Measurements from ENCODE around the gene VPS26C.
A peak's percentile ranks its signal among the peaks of the same experiment; 100 is the strongest.
"Not testable (repeated sequence)": the region's sequence is repeated elsewhere in the genome, so short reads cannot be mapped to it uniquely, and the experiment has no call there.

VPS26C gene

DNA sequence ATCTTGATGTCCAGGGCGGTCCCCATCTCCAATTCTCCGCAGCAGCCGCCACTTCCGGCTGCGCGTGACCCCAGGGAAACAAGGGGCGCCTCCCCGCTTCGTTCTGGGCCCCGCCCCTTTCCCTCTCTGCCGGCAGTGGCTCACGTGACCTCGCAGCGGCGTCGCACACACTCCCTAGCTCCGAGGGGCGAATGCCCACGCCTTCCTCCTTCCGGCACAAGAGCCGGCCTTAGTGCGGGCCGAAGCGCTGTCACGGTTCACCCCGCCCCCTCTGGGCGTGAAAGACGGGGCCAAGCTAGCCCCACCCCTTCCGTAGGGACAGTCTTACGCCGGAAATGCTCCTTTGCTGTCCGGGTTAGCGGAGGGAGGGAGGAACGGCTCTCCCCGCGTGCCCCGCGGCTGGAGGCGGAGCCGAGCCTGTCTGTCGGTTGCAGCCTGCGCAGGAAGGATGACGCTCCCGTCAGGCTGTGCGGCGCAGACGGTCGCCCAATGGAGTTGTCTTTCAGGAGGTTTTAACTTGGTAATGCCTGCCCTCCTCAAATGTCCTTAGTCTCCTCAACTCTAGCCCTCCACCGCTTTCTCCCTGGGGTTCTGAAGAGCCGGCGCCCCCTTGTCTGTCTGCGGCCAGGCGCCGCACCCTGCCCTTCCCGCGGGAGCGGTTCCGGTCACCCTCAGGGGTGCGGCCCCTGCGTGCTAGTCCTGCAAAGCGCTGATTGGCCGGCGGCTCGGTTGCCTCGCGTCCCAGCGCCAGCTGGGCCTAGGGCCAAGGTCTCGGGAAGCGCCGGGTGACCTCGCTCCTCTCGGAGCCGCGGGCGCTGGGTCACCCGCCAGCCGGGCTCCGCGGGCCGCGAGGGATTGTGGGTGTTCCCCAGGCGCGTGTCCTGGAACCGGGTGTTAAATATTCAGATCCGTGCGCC is at the start of gene VPS26C:
TSS of gene VPS26C (minus strand) at position 66 of the 917 bp plus-strand sequence. CDS start at position 26, 40 bp downstream.
- peak; percentile 95 for DNase-seq (ENCODE audit: low read depth)

DNA sequence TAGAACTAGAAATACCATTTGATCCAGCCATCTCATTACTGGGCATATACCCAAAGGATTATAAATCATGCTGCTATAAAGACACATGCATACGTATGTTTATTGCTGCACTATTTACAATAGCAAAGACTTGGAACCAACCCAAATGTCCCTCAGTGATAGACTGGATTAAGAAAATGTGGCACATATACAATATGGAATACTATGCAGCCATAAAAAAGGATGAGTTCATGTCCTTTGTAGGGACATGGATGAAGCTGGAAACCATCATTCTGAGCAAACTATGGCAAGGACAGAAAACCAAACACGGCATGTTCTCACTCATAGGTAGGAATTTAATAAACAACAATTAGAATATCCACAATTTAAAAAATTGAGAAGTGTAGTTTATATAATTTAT is 48.9 kb upstream of the VPS26C start:
- DNase-seq (ENCODE audit: low read depth): not testable (repeated sequence)

DNA sequence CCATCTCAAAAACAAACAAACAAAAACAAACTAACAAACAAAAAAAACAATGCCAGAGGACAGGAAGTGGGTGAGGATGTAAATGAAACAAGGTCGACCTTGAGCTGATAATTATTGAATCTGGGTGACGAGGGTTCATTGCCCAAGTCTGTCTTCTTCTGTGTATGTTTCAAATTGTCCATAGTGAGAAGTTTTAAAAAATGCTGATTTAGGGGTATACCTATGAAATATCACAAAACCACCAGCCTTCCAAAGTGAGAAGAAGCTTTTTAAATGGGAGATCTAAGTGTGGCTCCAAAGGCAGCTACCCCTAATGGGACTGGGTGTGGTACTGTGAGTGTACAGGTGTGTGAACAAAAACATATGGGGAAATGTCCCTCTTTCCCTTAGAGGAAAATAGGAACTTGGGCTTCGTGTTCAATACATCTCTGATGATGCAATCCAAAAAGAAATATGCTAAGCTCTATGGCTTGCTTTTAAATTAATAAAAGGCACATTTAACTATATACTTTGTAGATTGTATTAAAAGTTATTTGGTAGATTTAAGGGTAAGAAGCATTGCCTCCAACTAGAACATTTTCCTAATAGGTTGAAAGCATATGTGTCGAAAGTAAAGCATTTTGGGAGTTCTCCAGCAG is 33.1 kb upstream of the VPS26C start:
- DNase-seq (ENCODE audit: low read depth): no peak

DNA sequence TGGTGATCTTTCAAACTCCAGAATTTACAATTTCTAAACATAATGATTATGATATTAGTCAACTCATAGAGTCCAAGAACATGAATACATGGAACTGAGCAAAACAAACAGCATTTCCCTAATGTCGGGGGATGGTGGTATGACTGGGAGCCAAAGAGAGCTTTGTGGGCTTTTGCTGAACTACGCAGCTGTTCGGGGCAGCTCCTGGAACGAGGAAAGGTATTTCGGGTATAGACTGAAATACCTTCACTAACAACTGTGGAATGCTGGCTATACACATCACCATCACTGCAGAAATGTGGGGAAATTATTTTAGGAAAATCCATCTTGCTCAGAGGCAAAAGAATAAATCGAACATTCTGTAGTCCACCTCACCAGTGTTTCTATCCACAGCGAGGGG is 30.2 kb upstream of the VPS26C start:
- no peak for DNase-seq (ENCODE audit: low read depth)

DNA sequence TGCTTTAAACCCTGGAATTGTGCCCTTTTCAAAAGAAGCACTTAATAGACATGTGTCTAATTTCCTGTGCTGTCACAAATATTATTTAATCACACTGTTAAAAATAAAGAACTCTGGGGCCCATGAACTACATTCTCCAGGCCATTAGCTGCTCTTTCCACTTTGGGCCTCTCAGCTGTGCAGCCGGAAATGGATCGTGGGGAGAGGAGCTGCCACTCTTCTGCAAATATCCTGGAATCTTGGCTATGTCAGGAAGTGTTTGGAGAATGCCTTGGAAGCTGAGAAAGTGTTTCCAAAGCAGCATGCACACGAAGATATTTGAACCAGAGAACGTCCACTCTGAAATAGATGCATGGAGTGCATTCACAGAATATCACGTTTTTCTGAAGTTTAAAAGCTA is 27.5 kb upstream of the VPS26C start:
- DNase-seq (ENCODE audit: low read depth): no peak

DNA sequence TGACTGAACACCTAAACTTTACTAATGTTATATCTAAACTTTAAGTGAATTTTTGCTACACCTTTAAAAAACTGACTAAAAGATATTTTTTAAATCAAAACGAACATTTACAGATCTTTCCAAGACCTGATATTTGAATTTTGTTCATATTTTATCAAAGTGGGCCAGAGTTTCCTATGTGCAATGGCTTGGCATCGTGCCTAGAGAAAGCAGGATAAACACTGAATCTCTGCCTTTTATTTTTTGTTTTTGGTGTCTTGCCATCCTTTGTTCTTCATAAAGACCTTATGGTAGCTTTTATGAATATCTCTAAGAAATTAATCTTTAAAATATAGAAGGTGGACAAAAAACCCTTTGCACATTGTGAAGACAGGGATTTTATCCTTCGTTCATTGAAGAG is 25.8 kb upstream of the VPS26C start:
- DNase-seq (ENCODE audit: low read depth): no peak

DNA sequence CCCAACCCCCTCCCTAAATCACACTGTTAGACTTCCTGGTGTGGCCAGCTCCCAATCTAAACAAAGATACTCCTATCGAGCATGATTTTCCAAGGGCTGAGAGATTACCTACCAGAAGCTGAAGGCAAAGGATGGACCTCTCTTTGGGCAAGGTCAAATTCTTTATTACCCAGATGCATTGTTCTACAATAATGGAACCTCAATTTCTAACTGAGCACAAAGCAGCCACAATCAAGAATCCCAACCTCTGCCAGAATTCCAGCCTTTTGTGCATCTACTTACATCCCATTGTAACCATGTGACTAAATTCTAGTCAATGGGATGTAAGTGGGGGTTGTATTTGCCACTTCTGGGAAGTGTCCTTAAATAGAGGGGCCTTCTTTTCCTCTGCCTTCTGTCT is 24.9 kb upstream of the VPS26C start:
- DNase-seq (ENCODE audit: low read depth): no peak

DNA sequence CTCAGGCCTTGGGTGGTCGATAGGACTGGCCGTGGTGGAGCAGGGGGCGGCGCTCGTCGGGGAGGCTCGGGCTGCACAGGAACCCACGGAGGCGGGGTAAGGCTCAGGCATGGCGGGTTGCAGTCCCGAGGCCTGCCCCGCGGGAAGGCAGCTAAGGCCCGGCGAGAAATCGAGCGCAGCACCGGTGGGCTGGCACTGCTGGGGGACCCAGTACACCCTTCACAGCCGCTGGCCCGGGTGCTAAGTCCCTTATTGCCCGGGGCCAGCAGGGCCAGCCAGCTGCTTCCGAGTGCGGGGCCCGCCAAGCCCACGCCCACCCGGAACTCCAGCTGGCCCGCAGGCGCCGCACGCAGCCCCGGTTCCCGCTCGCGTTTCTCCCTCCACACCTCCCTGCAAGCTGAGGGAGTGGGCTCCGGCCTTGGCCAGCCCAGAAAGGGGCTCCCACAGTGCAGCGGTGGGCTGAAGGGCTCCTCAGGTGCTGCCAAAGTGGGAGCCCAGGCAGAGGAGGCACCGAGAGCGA is 16.1 kb upstream of the VPS26C start:
- DNase-seq (ENCODE audit: low read depth): not testable (repeated sequence)

DNA sequence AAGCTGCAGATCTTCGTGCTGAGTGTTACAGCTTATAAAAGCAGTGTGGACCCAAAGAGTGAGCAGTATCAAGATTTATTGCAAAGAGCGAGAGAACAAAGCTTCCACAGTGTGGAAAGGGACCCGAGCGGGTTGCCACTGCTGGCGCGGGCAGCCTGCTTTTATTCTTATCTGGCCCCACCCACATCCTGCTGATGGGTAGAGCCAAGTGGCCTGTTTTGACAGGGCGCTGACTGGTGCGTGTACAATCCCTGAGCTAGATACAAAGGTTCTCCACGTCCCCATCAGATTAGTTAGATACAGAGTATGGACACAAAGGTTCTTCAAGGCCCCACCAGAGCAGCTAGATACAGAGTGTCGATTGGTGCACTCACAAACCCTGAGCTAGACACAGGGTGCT is 15.5 kb upstream of the VPS26C start:
- not testable (repeated sequence) for DNase-seq (ENCODE audit: low read depth)

DNA sequence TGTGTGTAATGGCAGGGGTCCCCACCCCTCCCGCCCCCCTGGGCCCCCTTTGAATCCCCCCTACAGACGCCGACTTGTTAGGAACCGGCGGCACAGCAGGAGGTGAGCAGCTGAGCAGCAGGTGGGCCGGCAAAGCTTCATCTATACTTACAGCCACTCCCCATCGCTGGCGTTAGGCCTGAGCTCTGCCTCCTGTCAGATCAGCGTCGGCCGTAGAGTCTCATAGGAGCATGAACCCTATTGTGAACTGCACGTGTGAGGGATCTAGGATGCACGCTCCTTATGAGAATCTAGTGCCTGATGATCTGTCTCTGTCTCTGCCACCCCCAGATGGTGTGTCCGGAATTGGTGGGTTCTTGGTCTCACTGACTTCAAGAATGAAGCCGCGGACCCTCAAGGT is 14.9 kb upstream of the VPS26C start:
- DNase-seq (ENCODE audit: low read depth): no peak

DNA sequence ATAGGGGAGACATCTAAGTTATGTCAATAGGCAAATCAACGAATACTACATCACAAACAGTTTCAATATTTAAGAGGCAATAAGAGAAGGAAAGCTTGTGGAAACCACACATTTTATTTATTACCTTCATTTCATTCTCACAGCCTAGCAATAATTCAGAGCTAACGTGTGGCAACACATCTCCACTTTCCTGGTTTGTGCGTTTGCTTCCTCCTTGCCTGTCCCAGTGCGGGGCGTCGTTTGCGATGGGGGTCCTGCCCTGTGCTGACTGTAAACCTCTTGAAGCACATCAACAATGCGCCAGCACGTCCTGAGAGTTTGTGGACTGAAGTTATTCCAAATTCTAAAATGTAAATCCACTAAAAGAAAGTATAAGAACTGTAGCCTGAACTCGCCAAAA is 14.4 kb upstream of the VPS26C start:
- no peak for DNase-seq (ENCODE audit: low read depth)

DNA sequence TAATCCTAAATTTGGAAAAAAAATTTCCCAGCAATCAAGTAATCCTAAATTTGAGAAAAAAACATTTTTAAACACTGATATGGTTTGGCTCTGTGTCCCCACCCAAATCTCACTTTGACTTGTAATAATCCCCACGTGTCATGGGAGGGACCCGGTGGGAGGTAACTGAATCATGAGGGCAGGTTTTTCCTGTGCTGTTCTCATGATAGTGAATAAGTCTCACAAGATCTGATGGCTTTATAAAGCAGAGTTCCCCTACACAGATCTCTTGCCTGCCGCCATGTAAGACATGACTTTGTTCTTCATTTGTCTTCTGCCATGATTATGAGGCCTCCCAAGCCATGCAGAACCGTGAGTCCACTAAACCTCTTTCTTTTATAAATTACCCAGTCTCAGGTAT is 12.1 kb upstream of the VPS26C start:
- DNase-seq (ENCODE audit: low read depth): not testable (repeated sequence)

DNA sequence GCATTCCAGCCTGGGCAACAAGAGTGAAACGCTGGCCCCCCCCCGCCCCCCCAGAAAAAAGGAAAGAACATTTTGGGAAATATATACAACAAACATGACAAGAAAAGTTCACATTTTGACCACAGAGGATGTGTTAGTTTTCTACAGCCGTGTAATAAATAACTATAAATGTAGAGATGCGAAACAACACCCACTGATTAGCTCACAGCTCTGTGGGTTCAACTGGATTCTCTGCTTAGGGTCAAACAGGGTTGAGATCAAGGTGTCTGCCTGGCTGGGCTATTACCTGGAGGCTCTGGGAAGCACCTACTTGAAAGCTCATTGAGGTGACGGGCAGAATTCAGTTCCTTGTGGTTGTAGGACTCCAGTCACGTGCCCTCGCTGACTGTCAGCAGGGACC is 11.1 kb upstream of the VPS26C start:
- DNase-seq (ENCODE audit: low read depth): no peak

DNA sequence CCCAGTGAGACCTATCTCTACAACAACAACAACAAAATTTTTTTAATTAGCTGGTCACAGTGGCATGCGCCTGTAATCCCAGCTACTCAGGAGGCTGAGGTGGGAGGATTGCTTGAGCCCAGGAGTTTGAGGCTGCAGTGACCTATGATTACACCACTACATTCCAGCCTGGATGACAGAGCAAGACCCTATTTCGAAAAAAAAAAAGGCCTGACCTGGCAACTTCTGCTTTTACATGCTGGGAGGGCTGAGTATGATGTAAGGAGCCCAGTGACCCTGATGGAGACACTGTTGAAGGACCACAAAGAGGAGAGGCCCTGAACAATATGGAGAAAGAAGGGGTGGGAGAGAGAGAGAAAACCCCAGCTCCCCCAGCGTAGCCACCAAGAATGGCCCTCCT is 9.2 kb upstream of the VPS26C start:
- DNase-seq (ENCODE audit: low read depth): no peak

DNA sequence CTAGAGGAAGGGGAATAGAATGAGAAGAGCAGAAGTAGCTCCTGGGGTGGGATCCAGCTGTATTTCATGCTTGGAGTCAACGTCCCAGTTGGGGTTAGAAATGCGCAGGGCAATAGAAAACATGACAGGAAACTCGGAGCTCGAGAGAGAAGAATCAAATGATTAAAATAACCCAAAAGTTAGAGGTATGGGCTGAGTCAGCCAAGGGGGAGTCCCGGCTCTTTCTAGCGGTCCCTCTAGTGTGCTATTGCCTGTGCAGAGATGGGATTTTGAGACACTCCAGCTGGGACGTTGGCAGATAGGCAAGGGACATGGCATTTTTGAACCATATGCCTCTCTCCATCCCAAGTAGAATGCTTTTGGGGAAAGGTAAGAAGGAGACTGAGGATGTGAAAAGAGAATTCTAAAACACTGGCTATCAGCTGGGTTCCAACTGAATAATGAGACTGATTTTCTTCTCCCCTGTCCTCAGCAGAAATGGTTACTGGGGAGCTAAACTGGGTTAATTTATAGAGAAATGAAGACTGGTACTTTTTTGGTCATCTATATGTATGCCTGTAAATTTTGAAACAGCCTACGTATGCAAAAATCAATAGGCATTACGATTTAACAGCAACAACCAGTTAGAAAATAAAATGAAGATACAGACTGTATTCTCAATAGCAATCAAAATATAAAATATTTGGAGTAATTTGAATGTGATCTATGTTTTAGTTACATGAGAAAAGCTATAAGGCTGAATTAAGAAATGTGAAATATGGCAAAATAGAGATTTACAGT is 7.0 kb upstream of the VPS26C start:
- no peak for DNase-seq (ENCODE audit: low read depth)

DNA sequence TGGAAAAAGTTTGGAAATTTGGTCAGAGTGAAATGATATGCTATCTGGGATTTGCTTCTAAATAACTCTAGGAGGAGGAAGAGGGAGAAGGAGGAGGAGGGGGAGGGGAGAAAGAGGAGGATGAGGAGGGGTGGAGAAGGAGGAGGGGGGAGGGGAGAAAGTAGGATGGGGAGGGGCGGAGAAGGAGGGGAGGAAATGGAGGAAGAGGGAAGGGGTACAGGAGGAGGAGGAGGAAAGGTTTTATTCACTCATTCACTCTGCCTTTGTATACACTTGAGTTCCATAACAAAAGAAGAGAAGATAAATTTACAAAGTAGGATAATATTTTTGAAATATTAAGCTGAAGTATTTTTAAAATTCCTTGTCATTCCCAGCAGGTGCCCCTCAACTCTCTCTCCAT is 6.3 kb upstream of the VPS26C start:
- DNase-seq (ENCODE audit: low read depth): no peak

DNA sequence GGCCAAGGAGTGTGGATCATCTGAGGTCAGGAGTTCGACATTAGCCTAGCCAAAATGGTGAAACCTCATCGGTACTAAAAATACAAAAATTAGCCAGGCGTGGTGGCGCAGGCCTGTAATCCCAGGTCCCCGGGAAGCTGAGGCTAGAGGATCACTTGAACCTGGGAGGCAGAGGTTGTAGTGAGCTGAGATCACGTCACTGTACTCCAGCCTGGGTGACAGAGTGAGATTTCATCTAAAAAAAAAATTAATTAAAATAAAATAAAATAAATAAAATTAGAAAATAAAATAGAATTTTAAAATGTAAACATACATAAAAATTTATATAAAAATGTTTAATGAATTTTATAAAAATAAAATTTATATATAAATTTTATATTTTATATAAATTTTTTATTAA is 5.8 kb upstream of the VPS26C start:
- DNase-seq (ENCODE audit: low read depth): no peak

DNA sequence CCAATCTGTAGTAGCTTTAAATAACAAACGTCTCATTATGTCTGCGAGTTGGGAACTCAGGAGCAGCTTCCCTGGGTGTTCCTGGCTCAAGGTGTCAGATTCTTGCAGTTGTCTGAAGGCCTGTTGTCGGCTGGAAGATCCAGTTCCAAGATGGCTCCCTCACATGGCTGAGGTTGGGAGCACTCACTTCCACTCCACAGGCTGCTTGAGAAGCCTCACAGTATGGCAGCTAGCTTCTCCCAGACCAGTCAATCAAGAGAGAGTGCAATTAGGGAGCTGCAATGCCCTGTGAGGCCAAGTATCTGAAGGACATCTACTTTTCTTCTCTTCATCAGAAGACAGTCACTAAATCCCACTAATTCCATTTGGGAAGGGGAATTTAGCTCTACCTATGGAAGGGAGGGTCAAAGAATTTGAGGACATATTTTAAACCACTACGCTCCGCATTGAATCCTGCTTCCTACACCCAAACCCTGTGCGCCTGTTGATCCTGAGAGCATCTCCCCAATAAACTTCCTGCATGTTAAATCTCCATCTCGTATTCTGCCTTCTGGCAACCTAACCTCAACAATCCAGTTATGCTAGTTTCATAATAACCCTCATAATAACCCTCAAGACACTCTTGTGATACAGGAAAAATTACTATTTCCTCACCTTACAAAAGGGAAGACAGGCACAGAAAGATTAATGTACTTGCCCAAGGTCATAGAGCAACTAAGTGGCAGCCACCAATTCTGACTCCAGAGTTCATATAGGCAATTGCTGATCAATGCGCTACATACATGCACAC is 3.6 kb upstream of the VPS26C start:
- DNase-seq (ENCODE audit: low read depth): no peak

DNA sequence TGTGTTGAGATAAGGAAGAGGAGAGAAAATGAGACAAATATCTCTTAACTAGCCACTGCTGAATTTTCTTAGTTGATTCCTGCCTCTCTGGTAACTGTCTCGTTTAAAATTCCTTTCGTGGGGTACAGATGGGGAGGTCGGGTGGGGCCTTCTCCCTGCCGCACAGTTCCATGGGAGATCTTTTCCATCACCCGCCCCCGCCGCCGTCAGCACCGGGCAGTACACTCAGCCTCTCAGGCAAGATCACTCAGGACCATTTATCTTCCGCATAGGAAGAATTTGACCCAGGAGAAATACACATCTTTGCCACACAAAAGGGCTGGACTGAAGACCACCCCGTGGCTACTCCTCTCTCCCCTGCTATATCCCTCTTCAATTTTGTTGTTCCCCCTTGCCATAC is 2.3 kb upstream of the VPS26C start:
- no peak for DNase-seq (ENCODE audit: low read depth)

DNA sequence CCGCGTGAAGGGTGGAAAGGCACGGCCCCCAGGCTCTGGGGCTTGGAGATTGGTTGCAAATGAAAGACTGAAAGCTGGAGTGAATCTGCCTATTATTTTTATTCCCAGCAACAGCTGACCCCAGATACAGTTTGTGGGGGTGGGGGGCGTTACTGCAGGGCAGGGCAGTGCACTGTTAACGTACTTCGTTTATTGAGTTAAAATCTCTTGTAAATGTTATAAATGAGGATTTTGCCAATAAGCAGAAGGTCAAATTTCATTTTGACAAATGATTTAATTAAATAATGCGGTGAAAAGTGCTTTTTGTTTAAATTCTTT is 1.0 kb upstream of the VPS26C start:
- DNase-seq (ENCODE audit: low read depth): no peak

DNA sequence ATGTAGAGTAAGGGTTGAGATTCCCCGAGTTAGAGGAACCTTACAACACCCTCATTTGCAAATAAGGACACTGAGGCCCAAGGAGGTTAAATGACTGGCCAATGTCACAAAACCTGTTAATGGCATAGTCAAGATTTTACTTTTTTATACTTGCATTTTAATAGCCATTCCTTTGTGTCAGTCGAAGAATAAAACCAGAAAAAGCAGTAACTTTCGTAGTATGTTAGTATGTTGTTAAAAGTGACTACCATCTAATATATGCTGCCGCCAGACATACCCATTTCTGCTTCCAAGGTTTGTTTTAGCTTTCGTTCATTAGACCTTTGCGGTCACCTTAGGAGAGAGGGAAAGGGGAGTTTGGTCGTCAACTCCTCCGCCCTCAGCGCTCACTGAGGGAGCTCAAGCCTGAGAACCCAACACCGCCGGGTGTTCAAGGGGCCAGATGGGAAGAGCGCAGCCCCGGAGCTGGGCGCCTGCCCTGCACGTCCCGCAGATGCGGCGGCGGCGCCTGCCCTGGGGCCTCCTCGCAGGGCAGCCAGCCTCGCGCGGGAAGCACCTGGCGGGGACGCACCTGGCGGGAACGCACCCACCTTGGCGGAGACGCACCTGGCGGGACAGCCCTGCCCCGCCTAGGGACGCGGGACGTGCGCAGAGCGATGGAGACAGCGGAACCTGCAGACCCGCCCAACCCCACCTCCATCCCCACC is 466 bp downstream of the VPS26C start:
- no peak for DNase-seq (ENCODE audit: low read depth)
